Measurements from ENCODE around the gene DNHD1. TPM values are rescaled to one million over a fixed set of nuclear protein-coding genes. Genes with fewer than 3 reads are reported as not detected.

Gene DNHD1
- total RNA-seq, 1 donor from 2014 or later: 12.0 TPM

GRCh38 chr11:6456361-6457073, 40.6 kb upstream of the DNHD1 start:
- intact Hi-C loops (cut with DNase I): no loop called here
- Histone ChIP-seq H3K27ac (no peak overlapping the region), H3K4me1 (no peaks in the 10 kb centered on the region), H3K4me3 (no peak overlapping the region), H3K9me3 (no peaks in the 10 kb centered on the region), H3K36me3 (peaks cover 97% of the 10 kb centered on the region), H3K27me3 (ENCODE audit: low read depth) (no peaks in the 10 kb centered on the region)
- TF ChIP-seq CTCF (IDR thresholded peaks at IDR 0.05): no peak
- DNase-seq: no peak
- peak in 1 of 2 donors; percentile 21 for ATAC-seq

DNA sequence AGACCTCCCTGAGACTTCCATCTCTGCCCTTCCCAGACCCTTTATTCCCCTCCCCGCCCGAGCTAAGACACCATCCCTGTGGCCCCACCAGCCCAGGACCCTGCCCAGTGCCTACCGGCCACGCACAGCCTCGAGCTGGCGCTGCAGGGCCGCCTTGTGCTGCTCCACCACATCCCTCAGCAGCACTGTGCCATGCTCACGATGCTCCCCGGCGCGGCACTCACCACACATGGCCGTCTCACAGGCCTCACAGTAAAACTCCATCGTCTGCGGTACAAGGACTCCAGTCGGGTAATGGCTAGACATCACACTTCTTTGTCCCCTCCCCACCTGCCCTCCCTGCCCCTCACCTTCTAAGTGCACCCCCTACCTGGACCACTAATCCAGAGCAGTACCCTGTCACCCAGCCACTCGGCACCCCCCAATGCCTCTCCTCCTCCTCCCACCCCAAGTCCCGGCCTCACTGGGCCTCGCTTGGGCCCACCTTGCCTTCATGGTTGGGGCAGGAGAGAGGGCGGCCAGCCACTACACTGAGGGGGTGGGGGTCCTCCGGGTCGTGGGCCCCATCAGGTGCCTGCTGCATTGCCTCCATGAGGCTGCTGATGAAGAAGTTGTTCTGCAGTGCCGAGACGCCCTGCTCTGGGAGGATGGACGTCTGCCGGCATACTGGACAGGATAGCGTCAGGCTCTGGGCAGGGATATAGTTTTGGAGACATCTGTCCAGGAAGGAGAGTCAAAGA, 39.3 kb upstream of the DNHD1 start:
- intact Hi-C loops (cut with DNase I): no loop called here
- peaks cover 95% of the 10 kb centered on the region for H3K36me3 ChIP-seq
- no peaks in the 10 kb centered on the region for H3K27me3 ChIP-seq (ENCODE audit: low read depth)
- H3K4me1 ChIP-seq: no peaks in the 10 kb centered on the region
- no peak overlapping the region for H3K4me3 ChIP-seq
- H3K27ac ChIP-seq: peak overlapping the region; percentile 22
- no peaks in the 10 kb centered on the region for H3K9me3 ChIP-seq
- no peak for TF ChIP-seq CTCF (IDR thresholded peaks at IDR 0.05)
- DNase-seq (no peak), ATAC-seq (peak; percentile 2 to 8)

GRCh38 chr11:6458352-6459098, 38.6 kb upstream of the DNHD1 start:
- DNase-seq: no peak
- peaks cover 92% of the 10 kb centered on the region for H3K36me3 ChIP-seq
- H3K4me1 ChIP-seq: no peaks in the 10 kb centered on the region
- H3K27me3 ChIP-seq (ENCODE audit: low read depth): no peaks in the 10 kb centered on the region
- TF ChIP-seq CTCF (IDR thresholded peaks at IDR 0.05): no peak
- H3K4me3 ChIP-seq: no peak overlapping the region
- H3K27ac ChIP-seq: peak overlapping the region; percentile 15
- intact Hi-C loops (cut with DNase I): no loop called here
- H3K9me3 ChIP-seq: no peaks in the 10 kb centered on the region
- ATAC-seq: peak; percentile 79 to 86

- ATAC-seq: no peak
- H3K4me3 ChIP-seq: no peak overlapping the region
Observed at GRCh38 chr11:6459099-6459450, 38.0 kb upstream of the DNHD1 start.

More at GRCh38 chr11:6459099-6459450, 38.0 kb upstream of the DNHD1 start:
- DNase-seq: no peak
- Histone ChIP-seq H3K27me3 (ENCODE audit: low read depth) (no peaks in the 10 kb centered on the region), H3K4me1 (no peaks in the 10 kb centered on the region), H3K27ac (no peak overlapping the region), H3K36me3 (peaks cover 92% of the 10 kb centered on the region), H3K9me3 (no peaks in the 10 kb centered on the region)
- no peak for TF ChIP-seq CTCF (IDR thresholded peaks at IDR 0.05)
- intact Hi-C loops (cut with DNase I): no loop called here
